Dermis microvascular lymphatic vessel endothelial cell (primary cell): Measurements from ENCODE around the gene LRCOL1. TPM values are rescaled to one million over a fixed set of nuclear protein-coding genes. Genes with fewer than 3 reads are reported as not detected.

Experiments
- DNase-seq, 2 donors: peaks; one replicate each; pipeline versions ENCODE4 v3.0.0 to v3.0.0-alpha.2; 2010; ENCODE audit warnings: low read depth in 2 of 2
- total RNA-seq: library from RNA; depleted of rRNA; stranded (reverse); fragments of >200 nt; gene quantifications from 2 replicates; pipeline ENCODE4 v1.2.1, GENCODE V29; 2014

The LRCOL1 gene
- total RNA-seq = 2.7 and 10.1 TPM in 2 replicates

DNA sequence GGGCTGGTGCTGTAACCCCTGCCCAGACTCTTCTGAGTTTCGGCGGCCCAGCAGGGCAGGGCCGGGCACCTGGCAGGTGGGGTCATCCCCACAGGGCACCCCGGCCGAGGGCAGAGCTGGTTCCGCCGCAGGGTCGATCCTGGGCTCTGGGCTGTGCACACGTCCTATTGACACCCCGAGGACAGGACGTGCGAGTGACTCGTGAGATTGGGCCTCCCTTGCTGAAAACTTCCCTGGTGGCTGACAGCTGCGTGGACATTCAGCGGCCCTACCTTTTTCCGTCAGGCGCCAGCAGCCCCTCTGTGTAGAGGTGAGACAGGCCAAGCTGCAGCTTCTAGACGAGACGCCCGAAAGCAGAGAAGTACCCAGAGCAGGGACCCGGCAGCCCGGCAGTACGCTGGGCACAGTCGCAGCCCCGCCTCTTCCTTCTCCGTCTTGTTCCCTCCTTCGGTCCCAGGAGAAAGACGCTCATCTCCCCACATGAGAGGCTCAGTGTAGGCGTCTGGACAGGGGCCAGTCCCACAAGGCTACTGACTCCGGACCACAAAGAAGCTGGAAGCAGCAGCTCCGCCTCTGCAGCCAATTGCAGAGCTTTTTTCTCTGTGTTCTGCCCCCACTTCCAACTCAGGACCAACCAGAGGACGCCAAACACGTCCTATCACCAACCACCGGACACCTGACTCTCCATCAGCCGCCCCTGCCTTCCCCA is at the start of gene LRCOL1:
Gene LRCOL1, minus strand, starts transcription at position 532 of the 709 bp plus-strand sequence. CDS start 4,331 bp downstream, outside the sequence.
- peak in 1 of 2 donors; percentile 36 for DNase-seq

DNA sequence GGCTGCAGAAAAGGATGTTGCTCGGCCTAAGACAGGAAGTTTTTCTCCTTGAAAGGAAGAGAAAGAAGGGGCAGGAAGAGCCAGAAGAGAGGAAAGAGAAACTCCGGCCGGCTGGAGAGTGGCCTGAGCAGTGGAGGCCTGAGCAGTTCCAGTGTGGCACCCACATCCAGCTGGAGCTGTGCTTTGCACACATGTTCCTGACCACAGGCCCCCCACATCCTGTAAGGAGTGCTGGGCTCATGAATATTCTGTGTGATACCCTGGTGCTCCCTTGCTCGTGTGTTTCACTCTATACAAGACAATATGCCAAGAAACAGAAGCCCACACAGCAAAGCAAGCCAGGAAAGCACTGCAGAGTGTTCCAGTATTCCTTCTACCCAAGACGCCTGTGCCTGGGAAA is 49.7 kb upstream of the LRCOL1 start:
- DNase-seq = no peak

DNA sequence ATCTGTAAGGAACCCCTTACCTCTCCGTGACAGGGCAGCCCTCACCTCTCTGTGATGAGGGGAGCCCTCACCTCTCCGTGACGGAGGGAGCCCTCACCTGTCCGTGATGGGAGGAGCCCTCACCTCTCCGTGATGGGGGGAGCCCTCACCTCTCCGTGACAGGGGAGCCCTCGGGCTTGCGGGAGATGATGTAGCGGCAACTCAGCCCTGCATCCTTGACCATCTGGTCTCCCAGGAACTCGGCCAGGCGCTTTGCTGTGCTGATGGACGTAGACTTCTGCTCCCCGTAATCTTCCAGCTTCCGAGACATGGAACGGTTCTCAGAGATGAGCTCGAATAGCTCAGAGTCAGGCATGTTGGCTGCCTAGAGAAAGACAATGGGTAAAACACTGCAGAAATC is 48.8 kb upstream of the LRCOL1 start:
- no peak for DNase-seq

DNA sequence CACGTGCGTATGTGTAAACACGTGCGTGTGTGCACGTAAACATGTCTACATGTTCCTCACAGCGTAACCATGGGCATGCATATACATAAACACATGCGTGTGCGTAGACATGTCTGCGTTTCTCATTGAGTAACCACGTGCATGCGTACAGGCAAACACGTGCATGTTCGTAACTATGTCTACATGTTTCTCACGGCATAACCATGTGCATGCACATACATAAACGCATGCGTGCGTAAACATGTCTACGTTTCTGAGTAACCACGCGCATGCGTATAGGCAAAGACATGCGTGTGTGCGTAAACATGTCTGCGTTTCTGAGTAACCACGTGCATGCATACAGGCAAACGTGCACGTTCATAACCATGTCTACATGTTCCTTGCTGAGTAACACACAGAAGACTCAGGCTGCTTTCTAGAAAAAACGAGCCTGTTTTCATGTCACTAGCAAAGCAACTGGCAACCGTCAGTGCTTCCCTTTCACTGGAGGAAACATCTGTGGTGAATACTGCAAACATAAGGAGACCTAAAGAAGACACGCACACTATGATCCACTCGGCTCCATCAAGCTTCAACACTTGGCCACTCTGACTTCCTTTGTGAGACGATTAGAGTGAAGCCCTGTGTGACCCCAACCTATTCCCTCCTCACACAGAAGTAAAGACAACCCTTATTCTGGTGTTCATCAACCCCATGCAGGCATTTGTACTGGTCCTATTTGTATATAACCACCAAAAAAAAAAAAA is 47.9 kb upstream of the LRCOL1 start:
- DNase-seq = no peak

DNA sequence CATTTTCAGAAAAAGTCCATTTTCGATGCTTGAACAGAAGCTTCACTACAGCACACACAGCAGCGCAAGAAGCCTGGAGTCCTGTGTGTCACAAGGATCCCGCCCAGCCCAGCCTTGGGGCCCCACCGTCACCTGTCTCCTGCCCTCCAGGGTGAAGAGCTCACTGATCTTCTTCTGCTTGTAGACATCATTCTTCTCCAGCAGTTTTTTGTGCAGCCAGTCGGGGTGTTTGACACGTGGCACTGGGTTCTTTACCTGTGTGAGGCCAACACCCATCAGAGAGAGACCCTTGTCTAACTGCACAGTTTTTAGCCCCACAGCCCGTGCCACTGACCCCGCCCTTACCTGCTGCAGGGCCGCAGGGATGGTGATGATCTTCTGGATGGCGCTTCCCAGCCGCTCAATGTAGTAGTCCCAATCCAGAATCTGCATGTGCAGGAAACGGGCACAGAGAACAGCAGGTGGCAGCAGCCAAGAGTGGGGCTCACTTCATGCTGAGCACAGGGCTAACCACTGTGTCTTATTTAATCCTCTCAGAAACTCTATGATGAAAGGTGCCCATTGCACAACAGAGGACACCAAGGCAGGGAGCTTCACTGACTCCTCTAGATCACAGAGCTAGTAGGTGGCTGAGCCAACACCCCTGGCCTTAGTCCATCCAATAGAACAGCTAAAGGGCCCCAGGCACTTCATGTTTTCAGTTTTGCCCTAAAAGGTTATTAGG is 46.8 kb upstream of the LRCOL1 start:
- DNase-seq = no peak

DNA sequence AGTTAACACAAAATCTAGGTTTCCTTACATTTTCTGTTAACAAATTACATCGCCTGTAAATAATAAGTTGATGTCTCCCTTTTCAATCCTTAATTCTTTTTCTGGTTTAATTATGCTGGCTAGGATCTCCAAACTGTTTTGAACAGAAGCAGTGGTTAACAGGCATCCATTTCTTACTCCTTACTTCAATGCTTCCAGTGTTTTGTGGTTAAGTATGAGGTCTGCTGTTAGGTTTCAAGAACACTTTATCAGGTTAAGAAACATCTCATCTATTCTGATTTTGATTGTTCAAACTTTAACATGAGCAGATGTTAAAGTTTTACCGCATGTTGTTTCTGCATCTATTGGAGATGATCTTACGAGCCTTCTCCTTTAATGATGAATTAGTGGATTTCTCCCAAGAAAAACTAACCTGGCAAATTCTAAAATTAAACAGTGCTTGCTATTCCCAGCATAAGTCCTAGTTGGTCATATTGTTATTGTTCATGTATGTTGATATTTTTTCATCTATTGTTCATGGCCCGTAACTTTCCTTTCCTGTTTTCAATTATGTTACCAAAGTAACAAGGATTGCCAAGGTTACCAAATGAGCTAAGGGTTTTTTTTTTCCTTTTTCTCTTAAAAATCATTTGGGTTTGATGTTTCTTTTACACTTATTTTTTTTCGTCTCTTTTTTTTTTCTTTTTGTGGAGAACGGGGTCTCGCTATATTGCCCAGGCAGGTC is 43.3 kb upstream of the LRCOL1 start:
- DNase-seq = peak; percentile 83 to 90

DNA sequence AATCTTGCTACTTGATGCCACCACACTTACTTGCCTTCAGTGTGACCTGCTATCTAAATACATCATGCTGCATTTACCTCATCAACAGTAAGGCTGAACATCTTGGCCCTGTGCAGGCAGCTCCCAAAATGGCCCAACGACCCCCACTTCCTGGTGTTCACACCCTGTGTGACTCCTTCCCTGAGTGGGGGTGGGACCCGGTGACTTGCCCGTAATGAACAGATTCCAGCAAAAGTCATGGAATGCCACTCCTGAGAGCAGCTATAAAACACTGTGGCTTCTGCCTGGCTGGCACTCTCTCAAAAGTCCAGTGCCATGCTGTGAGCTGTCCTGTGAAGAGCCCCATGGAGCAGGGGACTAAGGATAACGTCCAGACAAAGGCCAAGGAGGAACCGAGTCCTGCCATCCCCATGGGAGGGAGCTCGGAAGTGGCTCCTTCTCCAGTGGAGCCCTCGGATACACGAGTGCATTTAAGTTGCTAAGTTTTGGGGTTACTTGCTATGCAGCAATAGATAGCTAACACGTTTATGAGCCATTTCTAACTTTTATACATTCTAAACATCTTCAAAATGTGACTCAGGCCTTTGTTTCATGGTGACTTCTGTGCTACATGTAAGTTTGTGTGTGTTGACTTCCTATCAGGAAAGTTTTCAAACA is 41.2 kb upstream of the LRCOL1 start:
- DNase-seq = no peak

DNA sequence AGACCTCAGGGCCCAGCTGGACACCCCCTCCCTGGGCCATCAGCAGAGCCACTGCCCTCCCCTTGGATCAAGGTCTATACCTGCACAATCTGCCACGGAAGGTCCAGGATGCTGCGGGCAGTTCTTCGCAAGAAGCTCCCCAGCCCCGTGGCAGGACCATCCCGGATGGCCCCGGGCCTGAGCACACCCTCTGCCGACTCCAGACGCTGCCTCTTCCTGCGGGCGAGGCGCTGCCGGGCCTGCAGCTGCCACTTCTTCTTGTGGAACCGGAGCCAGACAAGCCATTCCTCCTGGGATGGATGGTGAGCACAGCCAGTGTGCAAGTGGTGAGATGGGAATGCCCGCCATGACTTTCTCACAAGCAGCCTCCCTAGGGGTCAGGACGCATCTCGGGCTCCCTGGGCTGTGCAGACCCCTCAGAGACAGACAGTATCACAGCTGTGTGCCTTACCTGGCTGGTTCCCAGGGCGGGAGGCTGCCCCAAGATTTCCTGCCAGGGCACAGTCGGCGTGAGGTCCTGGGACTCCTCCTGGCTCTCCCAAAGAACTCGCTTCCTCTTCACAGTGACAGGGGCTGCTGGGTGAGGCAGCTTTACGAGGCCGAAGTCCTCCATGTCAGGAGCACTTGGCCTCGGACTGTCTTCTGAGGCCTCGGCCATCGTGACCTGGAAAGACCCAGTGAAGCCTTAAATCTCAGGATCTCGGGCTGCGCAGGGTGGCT is 39.0 kb upstream of the LRCOL1 start:
- DNase-seq = no peak

DNA sequence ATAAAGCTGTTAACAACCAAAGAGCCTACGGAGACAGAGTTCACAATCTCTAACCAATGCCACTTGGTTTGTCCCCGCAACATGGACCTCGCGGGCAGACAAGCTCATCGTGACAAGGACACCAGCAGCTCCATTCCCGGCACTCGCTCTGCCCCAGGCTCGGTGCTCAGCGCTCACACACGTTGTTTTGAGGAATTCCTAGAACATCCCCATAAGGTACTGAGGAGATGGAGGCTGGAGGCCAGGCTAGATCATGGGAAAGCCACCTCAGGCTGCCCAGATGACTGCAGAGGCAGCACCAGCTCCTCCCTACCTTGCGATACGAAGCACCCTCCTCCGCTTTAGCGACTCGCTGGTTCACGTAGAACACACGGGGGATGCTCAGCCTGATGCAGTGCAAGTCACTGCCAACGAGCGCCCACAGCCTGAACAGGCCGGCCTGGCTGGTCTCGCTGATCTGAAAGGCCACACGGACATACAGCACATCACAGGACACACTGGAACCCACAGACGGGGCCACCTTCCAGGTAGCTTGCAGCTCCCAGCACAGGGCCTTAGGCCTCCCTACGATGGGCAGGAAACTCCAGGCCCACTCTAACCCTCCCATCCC is 38.3 kb upstream of the LRCOL1 start:
- no peak for DNase-seq

DNA sequence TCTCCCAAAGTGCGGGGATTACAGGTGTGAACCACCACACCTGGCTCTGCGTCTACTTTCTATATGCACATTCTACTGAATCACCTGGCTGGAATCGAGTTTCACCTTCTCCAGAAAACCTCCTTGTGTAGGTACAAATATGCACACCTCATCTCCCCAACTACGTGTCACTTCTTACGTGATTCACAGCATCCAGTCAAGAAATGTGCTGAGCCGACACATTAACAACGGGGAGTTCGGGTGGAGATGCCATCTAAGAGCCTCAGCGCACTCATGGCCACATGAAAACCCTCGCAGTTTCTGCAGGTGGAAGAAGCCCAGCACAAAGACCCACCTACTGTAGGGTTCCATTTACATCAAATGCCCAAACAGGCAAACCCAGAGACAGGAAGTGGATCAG is 37.5 kb upstream of the LRCOL1 start:
- DNase-seq = no peak

DNA sequence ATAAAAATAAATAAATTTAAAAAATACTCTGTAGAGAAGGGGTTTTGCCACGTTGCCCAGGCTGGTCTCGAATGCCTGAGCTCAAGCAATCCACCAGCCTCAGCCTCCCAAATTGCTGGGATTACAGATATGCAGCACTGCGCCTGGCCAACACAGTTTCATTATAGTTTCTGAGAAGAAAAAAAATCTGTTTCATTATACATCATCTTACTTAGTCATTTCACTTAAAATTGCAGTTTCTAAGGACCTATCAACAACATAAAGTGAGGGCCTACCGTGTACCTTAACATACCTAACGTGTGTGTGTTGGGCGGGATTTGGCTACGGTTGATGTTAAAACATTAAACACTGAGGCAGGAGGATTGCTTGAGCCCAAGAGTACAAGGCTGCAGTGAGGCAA is 36.5 kb upstream of the LRCOL1 start:
- DNase-seq = no peak

DNA sequence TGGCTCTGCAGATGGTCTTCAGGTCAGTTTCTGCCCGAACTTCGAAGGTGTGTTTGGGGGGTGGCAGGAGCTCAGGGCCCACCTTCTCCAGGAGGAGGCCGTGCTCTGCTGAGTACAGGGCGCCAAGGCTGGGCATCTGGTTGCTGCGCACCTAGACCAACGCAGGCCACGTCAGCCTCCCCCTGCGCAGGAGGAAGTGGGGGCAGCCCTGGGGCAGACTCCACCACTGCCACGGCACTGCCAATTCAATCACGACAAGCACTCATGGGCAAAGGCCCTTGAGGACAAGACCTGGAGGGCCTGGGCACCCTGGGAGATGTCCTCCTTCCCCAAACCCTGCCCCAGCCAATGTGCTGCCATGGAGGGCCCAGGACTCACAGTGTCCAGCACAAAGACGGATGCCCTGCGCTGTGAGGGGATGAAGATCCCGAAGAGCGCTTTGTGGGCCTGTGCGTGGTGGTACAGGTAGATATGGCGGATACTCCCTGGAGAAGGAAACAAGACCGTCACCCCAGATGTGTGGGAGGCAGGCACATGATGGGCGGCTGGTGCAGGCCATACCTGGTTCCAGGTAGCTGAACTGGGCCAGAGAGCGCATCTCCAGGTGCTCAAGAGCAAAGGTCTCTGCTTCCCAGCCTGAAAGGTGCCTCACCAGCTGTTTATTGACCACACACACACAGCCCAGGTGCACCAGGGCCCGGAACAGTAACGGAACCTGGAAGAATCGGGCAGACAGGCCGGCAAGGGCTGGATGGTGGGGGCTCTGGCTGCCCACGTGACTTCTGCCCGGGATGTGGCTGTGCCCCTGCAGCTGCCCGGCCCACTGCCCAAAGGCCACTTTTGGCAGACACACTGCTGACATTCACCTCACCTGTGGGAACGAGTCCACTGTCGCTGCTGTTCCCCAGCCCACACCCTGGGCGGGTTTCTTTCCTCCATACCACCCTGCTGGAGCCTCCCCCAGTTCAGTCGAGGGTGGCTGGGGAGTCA is 32.8 kb upstream of the LRCOL1 start:
- DNase-seq = no peak

DNA sequence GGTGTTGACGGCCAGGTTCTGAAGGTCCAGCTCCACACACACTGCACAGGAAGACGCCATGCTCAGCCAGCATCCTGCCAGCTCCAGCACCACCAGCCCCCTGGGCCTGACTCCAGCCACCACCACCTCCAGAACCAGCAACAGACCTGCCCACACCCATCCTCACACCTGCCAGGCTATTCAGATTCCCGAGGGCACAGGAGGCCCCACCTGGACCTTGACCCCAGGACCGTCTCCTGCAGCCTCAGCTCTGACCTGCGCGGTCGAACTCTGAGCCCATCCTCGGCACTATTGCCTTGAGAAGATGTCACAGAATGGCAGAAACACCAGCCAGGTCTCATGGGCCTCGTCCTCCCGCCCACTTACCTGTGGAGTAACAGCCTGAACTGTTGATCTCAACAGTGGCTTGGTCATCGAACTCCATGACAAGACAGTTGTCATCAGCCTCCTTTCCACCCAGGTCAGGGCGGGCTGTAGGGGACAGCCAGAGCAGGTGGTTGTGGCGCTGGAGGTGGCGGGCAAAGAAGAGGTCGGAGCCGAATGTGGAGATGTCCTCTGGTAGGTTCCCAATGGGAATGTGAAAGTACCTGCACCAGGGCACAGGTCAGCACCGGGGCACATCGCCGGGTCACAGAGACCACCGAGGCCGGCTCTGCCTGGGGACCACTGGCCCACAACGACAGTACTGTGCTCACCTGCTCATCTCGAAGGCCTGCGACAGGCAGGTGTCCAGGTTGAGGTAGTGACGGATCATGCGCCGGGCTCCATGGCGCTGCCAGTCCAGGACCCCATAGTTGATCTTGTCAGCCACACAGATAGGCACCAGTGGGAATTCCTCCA is 31.6 kb upstream of the LRCOL1 start:
- DNase-seq = no peak

DNA sequence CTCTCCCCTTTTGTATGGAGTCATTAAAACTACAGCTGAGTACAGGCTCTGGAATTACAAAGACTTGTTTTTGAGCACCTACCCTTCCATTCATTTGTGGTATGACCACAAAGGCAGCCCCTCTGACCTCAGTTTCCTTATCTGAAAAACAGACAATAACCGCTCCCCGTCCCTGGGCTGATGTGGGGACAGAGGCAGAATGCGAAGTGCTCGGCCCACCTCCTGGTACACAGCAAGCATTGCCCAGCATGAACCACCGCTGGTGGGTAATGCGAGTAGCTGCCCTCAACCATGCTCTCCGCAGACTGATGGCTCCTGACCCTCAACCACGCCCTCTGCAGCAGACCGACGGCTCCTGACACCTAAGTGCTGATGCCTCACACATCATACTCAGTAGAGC is 30.6 kb upstream of the LRCOL1 start:
- no peak for DNase-seq

DNA sequence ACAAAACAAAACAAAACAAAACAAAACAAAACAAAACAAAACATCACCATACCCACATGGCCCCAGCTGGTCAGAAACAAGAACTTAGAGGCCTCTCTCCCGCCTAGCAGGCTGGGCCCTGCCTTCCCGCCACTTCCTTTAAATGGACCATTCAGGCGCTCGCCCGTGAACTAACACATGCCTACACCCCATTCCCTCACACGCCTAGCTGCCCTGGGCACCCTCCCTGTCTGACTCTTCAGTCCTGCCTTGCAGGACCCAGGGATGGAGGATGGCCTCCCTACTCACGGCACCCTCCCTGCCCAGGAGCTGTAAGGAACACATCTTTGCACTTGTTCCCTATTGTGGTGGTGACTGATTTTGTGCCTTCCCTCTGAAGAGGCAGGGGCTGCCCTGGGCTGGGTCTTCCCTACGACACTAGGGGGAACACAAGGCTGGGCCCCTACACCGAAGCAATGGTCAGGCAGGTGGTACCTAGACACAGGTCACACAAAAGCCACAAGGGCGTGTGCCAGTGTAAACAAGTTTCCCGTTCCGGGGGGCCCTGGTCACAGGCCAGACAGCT is 29.7 kb upstream of the LRCOL1 start:
- no peak for DNase-seq

DNA sequence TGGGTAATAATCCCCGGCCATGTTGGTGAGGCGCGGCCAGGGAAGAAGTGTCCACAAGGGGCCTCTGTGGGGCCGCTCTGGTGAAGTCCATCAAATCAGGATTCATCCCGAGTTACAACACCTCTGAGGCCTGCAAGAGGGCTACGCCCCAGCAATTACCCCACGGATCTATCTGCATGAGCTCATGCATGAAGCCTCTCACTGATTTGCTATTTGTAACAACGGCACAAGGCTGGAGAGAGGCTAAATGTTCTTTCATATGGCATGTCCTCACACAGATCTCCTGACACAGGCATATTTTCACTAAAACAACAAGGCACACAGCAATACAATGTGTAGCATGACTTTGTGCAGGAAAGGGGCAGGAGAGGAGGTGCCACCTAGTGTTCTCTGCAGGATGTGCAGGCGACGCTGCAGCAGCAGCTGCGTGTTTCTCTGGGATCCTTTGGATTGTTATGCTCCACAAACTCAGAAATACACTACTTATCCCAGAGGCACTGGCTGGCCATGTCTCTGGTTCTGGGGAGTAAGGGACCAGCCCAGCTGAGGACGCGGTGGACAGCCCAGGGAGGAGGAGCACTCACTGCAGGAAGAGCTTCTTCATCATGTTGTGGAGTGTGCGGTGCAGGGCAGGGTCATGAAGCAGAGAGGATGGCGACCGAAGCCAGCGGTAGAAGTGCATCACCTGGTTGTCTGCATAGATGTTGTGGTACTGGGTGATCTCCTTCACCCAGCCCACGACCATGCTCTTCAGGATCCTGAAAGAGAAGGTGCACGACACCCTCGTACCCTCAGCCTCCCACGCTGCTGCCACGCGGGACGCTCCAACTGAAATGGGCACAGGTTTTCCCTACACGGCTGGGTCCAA is 28.4 kb upstream of the LRCOL1 start:
- peak; percentile 53 to 60 for DNase-seq

DNA sequence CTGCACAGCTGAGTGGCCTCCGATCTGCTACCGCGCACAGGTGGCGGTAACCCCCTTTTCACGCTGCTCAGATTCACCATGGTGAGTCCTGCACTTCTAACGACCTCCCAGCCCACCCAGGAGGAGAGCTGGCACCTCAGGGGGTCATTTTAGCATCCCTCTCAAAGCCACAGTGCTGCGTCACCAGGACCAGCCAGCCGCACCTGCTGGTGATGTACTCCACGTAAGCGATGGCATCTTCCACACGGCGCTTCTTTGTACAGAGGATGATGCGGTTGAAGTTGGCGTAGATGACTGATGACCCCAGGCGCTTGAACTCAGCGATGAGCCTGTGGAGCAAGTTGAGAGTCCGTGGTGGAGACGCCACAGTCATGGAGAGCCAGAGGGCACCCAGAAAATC is 27.4 kb upstream of the LRCOL1 start:
- no peak for DNase-seq
